HEK293 (cell line): ENCODE results near the gene PRSS12.

Source experiments
- ELK4 ChIP-seq: IDR thresholded peaks from 2 replicates; pipeline ENCODE4 v1.6.1; 2011; ENCODE audit warnings: mild to moderate bottlenecking, low read depth, low read length, borderline replicate concordance
- KLF1 ChIP-seq: fragments of 450-650 bp; formaldehyde crosslinking; IDR thresholded peaks from 2 replicates; pipeline ENCODE4 v1.5.1; 2016; ENCODE audit warnings: missing biosample characterization, missing genetic modification characterization
- KLF16 ChIP-seq: fragments of 450-650 bp; formaldehyde crosslinking; IDR thresholded peaks from 2 replicates; pipeline ENCODE4 v1.5.1; 2017; ENCODE audit warnings: missing biosample characterization, missing genetic modification characterization
- PRDM2 ChIP-seq: fragments of 450-650 bp; formaldehyde crosslinking; IDR thresholded peaks from 2 replicates; pipeline ENCODE4 v1.5.1; 2016; ENCODE audit warnings: missing biosample characterization, missing genetic modification characterization, borderline replicate concordance
- REST ChIP-seq: fragments of 450-650 bp; formaldehyde crosslinking; IDR thresholded peaks from 2 replicates; pipeline ENCODE4 v1.5.1; 2016; ENCODE audit warnings: missing biosample characterization, missing genetic modification characterization
- SP7 ChIP-seq: fragments of 450-650 bp; formaldehyde crosslinking; IDR thresholded peaks from 2 replicates; pipeline ENCODE4 v1.5.1; 2016; ENCODE audit warnings: missing biosample characterization, missing genetic modification characterization
- YY1 ChIP-seq: fragments of 450-650 bp; formaldehyde crosslinking; IDR thresholded peaks from 2 replicates; pipeline ENCODE4 v1.5.1; 2018; ENCODE audit warnings: missing biosample characterization, missing genetic modification characterization
- ZBTB1 ChIP-seq: fragments of 450-650 bp; formaldehyde crosslinking; IDR thresholded peaks from 2 replicates; pipeline ENCODE4 v1.5.1; 2016; ENCODE audit warnings: missing biosample characterization, missing genetic modification characterization
- ZBTB44 ChIP-seq: fragments of 450-650 bp; IDR thresholded peaks from 2 replicates; pipeline ENCODE4 v1.5.1; 2018; ENCODE audit warnings: missing biosample characterization, mild to moderate bottlenecking, missing genetic modification characterization
- ZFHX2 ChIP-seq: fragments of 450-650 bp; formaldehyde crosslinking; conservative IDR thresholded peaks from 2 replicates; pipeline ENCODE4 v1.5.1; 2016; ENCODE audit warnings: missing biosample characterization, missing genetic modification characterization
- ZFP37 ChIP-seq: fragments of 450-650 bp; formaldehyde crosslinking; IDR thresholded peaks from 2 replicates; pipeline ENCODE4 v1.5.1; 2016; ENCODE audit warnings: missing biosample characterization, missing genetic modification characterization
- ZFP41 ChIP-seq: fragments of 450-650 bp; formaldehyde crosslinking; IDR thresholded peaks from 2 replicates; pipeline ENCODE4 v1.5.1; 2016; ENCODE audit warnings: missing biosample characterization, missing genetic modification characterization, borderline replicate concordance
- ZNF148 ChIP-seq: fragments of 450-650 bp; formaldehyde crosslinking; IDR thresholded peaks from 2 replicates; pipeline ENCODE4 v1.5.0; 2017; ENCODE audit warnings: missing biosample characterization, missing genetic modification characterization, borderline replicate concordance
- ZNF175 ChIP-seq: fragments of 450-650 bp; formaldehyde crosslinking; IDR thresholded peaks from 2 replicates; pipeline ENCODE4 v1.5.1; 2016; ENCODE audit warnings: missing biosample characterization, missing genetic modification characterization
- ZNF2 ChIP-seq: fragments of 450-650 bp; formaldehyde crosslinking; IDR thresholded peaks from 2 replicates; pipeline ENCODE4 v1.5.1; 2016; ENCODE audit warnings: missing biosample characterization, missing genetic modification characterization
- ZNF426 ChIP-seq: fragments of 450-650 bp; formaldehyde crosslinking; IDR thresholded peaks from 2 replicates; pipeline ENCODE4 v1.5.1; 2017; ENCODE audit warnings: missing biosample characterization, missing genetic modification characterization, mild to moderate bottlenecking, inconsistent platforms, moderate library complexity
- ZNF510 ChIP-seq: fragments of 450-650 bp; formaldehyde crosslinking; IDR thresholded peaks from 2 replicates; pipeline ENCODE4 v1.5.1; 2018; ENCODE audit warnings: mild to moderate bottlenecking, missing genetic modification characterization, missing biosample characterization; ENCODE audit not compliant: insufficient replicate concordance
- ZNF544 ChIP-seq: fragments of 450-650 bp; formaldehyde crosslinking; IDR thresholded peaks from 2 replicates; pipeline ENCODE4 v1.5.0; 2017; ENCODE audit warnings: missing biosample characterization, missing genetic modification characterization
- ZNF549 ChIP-seq: fragments of 450-650 bp; IDR thresholded peaks from 2 replicates; pipeline ENCODE4 v1.5.1; 2018; ENCODE audit warnings: missing biosample characterization, missing genetic modification characterization, mild to moderate bottlenecking, inconsistent platforms, moderate library complexity
- ZNF600 ChIP-seq: fragments of 450-650 bp; formaldehyde crosslinking; IDR thresholded peaks from 2 replicates; pipeline ENCODE4 v1.5.1; 2016; ENCODE audit warnings: missing biosample characterization, missing genetic modification characterization
- ZNF621 ChIP-seq: fragments of 450-650 bp; formaldehyde crosslinking; IDR thresholded peaks from 2 replicates; pipeline ENCODE4 v1.5.1; 2017; ENCODE audit warnings: missing biosample characterization, missing genetic modification characterization
- ZNF776 ChIP-seq: fragments of 450-650 bp; formaldehyde crosslinking; IDR thresholded peaks from 2 replicates; pipeline ENCODE4 v1.5.0; 2017; ENCODE audit warnings: missing biosample characterization, missing genetic modification characterization, borderline replicate concordance
- ZSCAN30 ChIP-seq: fragments of 450-650 bp; IDR thresholded peaks from 2 replicates; pipeline ENCODE4 v1.5.1; 2018; ENCODE audit warnings: missing biosample characterization, mild to moderate bottlenecking, missing genetic modification characterization, moderate library complexity

PRSS12 gene

GRCh38 chr4:118351851-118352827 is 664 bp downstream of the PRSS12 start (continued):
- no peak for TF ChIP-seq ZSCAN30 (tag by site-specific recombination)
- TF ChIP-seq ZNF2 (tag by site-specific recombination), result 0 out of 2 replicates have a peak, but pooled peaks have one; percentile 39
- no peak for TF ChIP-seq ZNF175 (tag by site-specific recombination)
- no peak for TF ChIP-seq ZFP41 (tag by site-specific recombination)
- TF ChIP-seq ZBTB44 (tag by site-specific recombination), result no peak
- 0 out of 2 replicates have a peak, but pooled peaks have one; percentile 31 for TF ChIP-seq REST (tag by site-specific recombination)
- no peak for TF ChIP-seq ZNF426 (tag by site-specific recombination)
- no peak for TF ChIP-seq ZNF549 (tag by site-specific recombination)
- no peak for TF ChIP-seq ZNF148 (tag by site-specific recombination)
- no peak for TF ChIP-seq ZNF544
- TF ChIP-seq SP7, result 0 out of 2 replicates have a peak, but pooled peaks have one; percentile 39
- TF ChIP-seq ZBTB1 (tag by site-specific recombination), result no peak
- no peak for TF ChIP-seq ZNF621 (tag by site-specific recombination)
- peak; percentile 60; the same call in 1 of the 2 replicates for TF ChIP-seq ZFHX2 (tag by site-specific recombination)
- TF ChIP-seq ZNF600, result peak; percentile 73
- TF ChIP-seq ELK4, result no peak
- no peak for TF ChIP-seq ZNF776
- no peak for TF ChIP-seq ZFP37 (tag by site-specific recombination)
- TF ChIP-seq PRDM2 (tag by site-specific recombination), result no peak
- TF ChIP-seq YY1, result 0 out of 2 replicates have a peak, but pooled peaks have one; percentile 14
- TF ChIP-seq ZNF510 (tag by site-specific recombination), result no peak
- TF ChIP-seq KLF16, result no peak
- peak; percentile 58; the same call in 1 of the 2 replicates for TF ChIP-seq KLF1 (tag by site-specific recombination)
